Measurements from ENCODE around the gene PCDH8.
A peak's percentile ranks its signal among the peaks of the same experiment; 100 is the strongest.

Gene PCDH8

GRCh38 chr13:52848455-52849195, at the start of gene PCDH8:
PCDH8 (minus strand) TSS chr13:52848640; CDS start chr13:52848436, 204 bp downstream.
- no peak for DNase-seq (ENCODE audit: low spot score)

GRCh38 chr13:52896827-52897659, 48.6 kb upstream of the PCDH8 start:
- peak; percentile 6 for DNase-seq (ENCODE audit: low spot score)

GRCh38 chr13:52894413-52894812, 46.0 kb upstream of the PCDH8 start:
- no peak for DNase-seq (ENCODE audit: low spot score)

- DNase-seq (ENCODE audit: low spot score): no peak
Observed at GRCh38 chr13:52892925-52893324, 44.5 kb upstream of the PCDH8 start.

GRCh38 chr13:52891706-52892105, 43.3 kb upstream of the PCDH8 start:
- DNase-seq (ENCODE audit: low spot score): no peak

GRCh38 chr13:52887165-52887564, 38.7 kb upstream of the PCDH8 start:
- no peak for DNase-seq (ENCODE audit: low spot score)

GRCh38 chr13:52885141-52885540, 36.7 kb upstream of the PCDH8 start:
- DNase-seq (ENCODE audit: low spot score): no peak

- DNase-seq (ENCODE audit: low spot score): no peak
Observed at GRCh38 chr13:52884429-52885010, 36.1 kb upstream of the PCDH8 start.

GRCh38 chr13:52882785-52883184, 34.3 kb upstream of the PCDH8 start:
- no peak for DNase-seq (ENCODE audit: low spot score)

GRCh38 chr13:52879950-52880741, 31.7 kb upstream of the PCDH8 start:
- DNase-seq (ENCODE audit: low spot score): no peak

GRCh38 chr13:52878831-52879230, 30.4 kb upstream of the PCDH8 start:
- no peak for DNase-seq (ENCODE audit: low spot score)

- DNase-seq (ENCODE audit: low spot score): no peak
Observed at GRCh38 chr13:52870143-52870542, 21.7 kb upstream of the PCDH8 start.

GRCh38 chr13:52869621-52870020, 21.2 kb upstream of the PCDH8 start:
- no peak for DNase-seq (ENCODE audit: low spot score)

- DNase-seq (ENCODE audit: low spot score): no peak
Observed at GRCh38 chr13:52869050-52869449, 20.6 kb upstream of the PCDH8 start.

- no peak for DNase-seq (ENCODE audit: low spot score)
Observed at GRCh38 chr13:52868190-52868589, 19.8 kb upstream of the PCDH8 start.

GRCh38 chr13:52864941-52865340, 16.5 kb upstream of the PCDH8 start:
- no peak for DNase-seq (ENCODE audit: low spot score)

- peak; percentile 41 for DNase-seq (ENCODE audit: low spot score)
Observed at GRCh38 chr13:52862358-52863206, 14.1 kb upstream of the PCDH8 start.

- DNase-seq (ENCODE audit: low spot score): no peak
Observed at GRCh38 chr13:52852444-52852843, 4.0 kb upstream of the PCDH8 start.

GRCh38 chr13:52851137-52851962, 2.9 kb upstream of the PCDH8 start:
- DNase-seq (ENCODE audit: low spot score): no peak

- DNase-seq (ENCODE audit: low spot score): no peak
Observed at GRCh38 chr13:52850396-52851136, 2.1 kb upstream of the PCDH8 start.
